HG03175 (cell line): ENCODE results near the gene TRIM46.
"Not testable (repeated sequence)": the region's sequence is repeated elsewhere in the genome, so short reads cannot be mapped to it uniquely, and the experiment has no call there.

Experiments used
- ATAC-seq: cut with Tn5 transposase; IDR thresholded peaks from one replicate; pipeline ENCODE4 v1.9.1; 2021; ENCODE audit warnings: mild to moderate bottlenecking, moderate library complexity; ENCODE audit not compliant: unreplicated experiment

Gene TRIM46

DNA sequence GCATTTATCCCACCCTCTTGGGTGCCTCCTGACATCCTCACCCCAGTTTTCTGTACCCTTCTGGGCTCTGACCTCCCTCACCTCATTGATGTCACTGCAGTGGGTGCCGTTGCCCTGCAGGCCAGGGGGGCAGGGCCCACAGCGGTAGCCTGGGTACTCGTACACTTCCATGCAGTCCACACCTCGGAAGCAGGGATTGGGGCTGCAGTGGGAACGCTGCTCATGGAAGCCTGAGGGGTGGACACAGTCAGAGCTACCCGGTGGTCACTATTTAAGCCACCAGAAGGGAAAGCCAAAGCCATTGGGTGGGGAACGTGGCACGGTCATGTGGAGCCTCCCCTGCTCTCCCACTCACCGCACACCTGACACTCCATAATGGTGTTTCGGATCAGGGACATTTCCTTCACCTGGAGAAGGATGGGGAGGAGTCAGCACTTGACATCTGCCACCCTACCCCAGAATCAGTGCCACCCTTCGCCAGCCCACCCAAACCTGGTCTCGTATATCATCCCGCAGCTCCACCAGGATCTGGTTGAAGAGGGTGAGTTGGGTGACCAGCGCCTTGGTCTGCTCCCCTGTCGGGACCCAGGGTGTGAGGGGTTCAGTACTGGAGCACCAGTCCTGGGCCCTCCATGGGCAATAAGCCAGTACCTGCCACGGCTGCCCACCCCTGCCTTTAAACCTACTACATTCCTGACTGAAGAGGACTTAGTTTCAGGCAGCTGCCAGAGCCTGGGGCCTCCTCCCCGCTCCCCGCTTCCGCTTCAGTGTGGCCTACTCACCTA is 29.3 kb downstream of the TRIM46 start:
- ATAC-seq: no peak

DNA sequence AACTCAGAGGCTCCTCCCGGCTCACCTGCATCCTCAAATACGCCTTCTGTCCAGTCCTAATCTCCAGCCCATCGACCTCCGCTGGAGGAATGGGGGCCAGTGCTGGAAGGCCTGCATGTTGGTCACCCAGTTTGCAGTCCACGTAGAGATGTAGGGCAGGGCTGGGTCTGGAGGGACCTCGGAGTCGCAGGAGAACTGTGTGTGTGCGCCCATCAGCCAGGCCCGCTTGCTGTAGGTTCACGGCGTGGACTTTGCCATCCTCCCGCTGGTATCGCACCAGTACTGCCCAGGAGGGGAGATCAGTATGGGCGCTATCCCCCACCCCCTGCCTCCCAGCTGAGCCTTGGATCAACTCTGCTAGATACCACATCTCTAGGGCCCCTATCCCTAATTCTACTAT is 31.4 kb downstream of the TRIM46 start:
- no peak for ATAC-seq

DNA sequence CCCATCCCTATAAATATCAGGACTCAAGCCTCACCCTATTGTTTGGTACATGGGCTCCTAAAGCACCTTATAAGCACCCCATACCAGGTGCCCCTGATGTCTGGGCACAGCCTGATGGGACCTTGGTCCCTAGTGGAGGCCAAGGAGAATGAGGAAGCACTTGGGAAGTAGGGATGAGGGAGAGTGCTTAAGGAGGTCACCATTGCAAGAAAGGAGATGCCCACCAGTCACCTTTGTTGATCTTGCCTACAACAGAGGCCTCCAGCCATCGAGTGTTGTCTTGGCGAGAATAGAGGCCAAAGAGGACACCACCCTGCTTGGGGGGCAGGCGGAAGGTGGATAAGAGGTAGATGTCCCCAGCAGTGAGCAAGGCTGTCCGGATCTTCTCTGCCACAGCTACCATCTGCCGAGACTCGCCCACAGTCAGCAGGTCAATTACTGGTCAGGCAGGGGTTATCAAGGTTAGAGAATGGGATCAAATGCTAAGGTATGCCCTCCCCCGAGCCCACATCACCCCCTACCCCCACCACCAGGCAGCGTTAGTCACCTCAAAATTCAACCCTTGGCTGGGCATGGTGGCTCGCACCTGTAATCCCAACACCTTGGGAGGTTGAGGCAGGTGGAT is 32.4 kb downstream of the TRIM46 start:
- no peak for ATAC-seq

DNA sequence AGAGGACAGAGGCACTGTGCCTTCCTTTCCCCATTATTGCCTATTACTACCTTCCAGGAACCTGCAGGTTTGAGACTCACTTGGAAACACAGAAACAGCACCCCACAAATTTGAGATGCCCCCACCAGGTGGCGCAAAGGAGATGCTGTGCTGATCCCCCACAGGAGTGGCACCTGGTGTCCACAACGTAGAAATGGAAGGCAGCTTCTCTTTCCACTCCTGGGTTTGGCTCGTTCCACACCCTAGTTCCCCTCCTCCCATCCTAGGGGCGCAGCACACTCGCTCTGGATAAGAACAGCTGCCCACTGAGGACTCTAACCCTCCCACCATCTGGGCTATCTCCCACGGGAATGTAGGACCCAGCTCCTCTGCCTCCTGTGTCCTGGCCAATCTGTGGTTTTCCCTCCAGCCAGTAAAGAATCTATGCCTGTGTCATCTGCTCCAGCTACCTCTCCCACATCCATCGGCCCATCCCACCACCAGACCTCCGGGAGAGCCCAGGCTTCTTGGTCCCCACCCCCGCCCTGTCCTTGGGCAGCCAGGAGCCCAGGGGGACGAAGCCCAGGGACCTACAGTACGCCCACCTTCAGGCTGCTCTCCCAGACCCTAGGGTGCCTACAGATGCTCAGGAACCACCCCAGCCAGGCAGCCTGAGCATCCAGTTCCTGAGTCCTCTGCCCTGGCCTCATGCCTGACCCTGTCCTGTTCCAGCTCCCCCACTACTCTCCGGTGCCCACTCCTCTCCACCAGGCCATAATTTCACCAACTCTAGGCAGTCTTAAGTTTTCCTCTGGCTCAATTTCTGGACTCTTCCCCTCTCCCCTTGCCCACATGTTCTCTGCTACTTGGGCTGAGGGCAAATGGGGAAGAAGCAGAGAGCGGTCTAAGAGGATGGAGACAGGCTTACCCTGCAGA is 33.5 kb downstream of the TRIM46 start:
- no peak for ATAC-seq

DNA sequence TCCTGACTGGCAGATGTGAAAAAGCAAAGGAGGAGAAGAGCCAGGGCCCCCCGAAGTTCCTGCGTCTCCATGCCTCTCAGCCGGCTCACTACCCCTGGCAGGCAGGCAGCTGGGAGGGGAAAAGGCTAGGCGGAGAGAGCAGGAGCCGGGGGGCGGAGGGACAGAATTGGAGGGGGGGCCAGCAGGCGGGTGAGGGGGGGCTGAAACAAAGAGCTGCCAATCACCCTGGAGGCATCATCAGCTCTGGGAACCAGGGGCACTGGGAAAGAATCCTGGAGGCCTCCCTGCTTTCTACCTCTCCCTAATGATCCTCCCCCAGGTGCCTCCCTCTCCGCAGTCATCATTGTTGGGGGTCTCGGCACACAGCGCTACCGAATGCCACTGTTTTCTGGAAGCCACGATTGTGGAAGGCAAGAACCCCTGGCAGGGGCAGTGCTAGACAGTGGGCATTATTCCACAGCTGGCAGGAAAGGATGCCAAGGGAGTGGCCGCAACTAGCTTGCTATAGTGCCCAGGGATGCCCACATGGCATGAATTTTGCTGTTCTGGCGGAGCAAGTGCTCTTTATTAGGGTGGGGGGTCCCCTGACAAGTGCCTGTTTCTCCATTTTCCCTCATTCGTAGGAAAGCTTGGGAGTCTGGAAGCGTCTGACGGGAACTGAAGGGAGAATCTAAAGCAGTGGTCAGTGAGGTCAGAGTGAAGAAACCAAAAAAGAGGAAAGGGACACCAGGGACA is 34.3 kb downstream of the TRIM46 start, which contains the start of gene THBS3:
Gene THBS3 (minus strand): TSS at position 92 of the 735 bp plus-strand sequence. CDS start 21 bp downstream, at position 71.
- no peak for ATAC-seq

DNA sequence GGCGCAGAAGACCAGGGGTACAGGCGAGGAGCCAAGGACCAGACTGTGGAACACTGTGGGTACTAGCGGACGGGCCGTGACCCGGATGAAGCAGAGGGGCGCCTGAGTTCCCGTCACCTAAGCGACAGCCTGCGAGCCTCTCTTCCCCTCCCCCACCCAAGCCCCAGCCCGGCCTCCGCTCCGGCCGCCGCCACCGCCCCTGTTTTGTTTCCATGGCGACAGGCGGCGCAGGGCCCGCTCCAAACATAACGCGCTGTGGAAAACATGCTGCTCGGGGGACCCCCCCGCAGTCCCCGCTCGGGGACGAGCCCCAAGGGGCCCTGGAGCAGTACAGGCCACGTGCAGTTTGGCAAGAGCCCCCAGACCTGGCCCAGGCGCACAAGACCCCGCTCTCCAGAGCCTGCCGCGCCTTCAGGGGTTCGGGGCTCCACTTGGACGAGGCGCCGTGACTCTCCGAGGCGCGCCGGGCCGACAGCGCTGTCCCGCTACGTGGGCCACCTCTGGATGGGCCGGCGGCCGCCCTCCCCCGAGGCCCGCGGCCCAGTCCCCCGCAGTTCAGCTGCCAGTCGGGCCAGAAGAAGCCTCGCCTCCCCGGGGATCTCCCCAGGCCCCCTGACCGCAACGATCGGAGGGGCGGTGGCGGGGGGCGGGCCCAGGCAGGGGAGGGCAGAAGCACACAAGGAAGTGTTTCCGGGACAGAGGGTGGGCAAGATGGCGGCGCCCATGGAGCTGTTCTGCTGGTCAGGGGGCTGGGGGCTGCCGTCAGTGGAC is 35.1 kb downstream of the TRIM46 start, which contains the start of gene MTX1:
Gene MTX1 (plus strand): TSS at position 155 of the 771 bp plus-strand sequence. CDS start 110 bp downstream, at position 265.
- ATAC-seq: peak; percentile 80

DNA sequence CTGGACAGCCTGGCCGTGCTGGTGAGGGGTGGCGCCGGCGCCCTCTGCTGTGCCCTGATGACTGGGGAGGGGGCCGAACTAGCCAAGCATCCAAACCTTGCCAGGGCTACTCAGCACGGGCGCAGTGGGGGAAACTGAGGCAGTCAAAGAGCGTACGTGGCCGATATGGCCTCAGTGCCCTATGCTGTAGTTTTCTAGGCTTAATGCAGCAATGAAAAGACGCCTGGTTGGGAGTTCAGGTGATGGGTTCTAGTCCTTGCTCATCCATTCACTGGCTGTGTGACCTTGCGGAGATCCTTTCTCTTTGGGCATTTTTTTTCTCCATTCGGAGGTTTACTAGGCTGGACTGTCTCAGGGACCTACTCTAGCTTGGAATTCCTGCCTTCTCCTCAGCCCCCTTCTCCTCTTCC is 35.7 kb downstream of the TRIM46 start:
- ATAC-seq: no peak

DNA sequence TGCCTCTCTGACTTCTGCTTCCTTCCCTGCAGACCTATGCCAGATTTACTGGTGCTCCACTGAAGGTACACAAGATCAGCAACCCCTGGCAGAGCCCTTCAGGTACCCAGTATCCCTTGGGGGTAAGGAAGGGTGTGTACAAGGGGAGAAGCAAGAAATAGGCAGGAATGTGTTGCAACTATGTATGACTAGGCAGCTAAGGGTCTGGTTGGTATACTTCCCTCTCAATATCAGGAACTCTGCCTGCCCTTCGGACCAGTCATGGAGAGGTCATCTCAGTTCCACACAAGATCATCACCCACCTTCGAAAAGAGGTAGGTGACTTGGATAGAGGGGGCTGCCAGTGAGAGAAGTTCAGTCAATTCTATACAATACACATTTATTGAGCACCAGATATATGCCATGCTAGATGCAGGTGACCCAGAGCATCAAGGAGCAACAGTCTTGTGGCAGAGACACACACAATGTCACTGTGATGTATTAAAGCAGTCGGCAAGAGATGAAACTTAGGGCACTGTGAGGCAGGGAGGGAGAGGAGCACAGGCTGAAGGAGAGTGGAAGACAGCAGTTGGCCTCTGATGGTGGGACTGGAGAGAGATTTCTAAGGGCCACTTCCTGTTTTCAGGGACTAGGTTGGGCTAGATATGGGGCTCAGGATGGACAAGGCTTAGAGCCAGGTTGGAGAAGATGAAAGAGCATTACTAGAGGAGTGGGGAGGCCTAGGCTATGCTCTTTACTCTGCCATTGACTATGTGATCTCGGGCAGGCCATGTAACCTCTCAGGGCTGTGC is 36.9 kb downstream of the TRIM46 start:
- ATAC-seq: no peak

DNA sequence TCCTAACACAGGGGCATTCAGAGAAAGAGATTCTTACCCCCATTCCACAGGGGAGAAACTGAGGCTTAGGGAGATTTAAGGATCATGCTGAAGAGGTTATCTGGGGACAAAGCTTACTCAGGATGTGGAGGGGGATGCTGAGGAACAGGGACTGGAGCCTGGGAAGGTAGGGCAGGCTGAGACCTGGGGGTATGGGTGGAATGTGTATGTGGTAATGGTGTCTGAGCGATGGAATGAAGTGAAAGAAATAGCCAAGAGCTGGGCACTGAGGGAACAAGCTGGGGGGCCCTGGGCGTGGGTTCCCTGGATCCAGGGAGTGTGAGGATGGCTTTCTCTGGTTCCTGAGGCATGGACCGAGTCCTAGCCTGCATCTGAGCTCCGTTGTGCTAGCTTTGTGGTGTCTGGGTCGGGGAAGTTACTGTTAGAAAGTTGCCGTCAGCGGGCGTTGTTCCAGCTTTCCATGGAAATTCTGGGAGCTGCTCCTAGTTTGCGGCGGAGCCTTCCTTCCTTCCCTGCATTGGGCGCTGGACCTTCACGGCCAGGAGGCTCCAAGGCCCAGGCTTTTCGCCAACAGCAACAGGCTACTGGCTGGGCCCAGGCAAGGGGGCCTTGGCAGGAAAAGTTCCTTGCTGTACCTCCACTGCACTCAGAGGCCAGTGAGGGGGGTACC is 37.9 kb downstream of the TRIM46 start:
- ATAC-seq: not testable (repeated sequence)

DNA sequence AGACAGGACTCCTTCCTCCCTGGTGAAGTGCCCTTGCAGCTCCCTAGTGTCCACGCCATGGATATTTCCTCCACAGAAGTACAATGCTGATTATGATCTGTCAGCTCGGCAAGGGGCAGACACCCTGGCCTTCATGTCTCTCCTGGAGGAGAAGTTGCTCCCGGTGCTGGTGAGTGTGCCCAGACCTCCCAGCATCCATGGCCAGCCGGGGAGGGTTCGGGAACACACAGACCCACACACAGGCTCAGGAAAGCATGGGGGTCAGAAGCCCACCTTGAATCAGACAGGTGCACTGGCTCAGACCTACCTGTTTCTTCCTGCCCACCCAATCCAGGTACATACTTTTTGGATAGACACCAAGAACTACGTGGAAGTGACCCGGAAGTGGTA is 38.4 kb downstream of the TRIM46 start:
- not testable (repeated sequence) for ATAC-seq

DNA sequence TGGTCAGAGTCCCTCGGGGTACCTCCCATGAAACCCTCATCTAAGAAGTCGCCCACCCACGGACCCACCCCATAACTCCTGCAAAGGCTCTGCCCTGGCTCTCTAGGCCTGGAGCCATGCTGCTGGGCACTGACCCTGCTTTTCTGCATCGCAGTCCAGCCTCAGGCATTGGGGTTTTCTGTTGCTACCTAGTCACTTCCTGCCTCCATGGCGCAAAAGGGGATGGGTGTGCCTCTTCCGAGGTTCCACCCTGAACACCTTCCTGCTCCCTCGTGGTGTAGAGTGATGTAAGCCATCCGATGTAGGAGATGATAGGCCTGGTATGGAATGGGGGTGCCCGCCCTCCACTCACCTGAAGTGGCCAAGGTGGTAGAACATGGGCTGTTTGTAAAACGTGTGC is 41.1 kb downstream of the TRIM46 start:
- ATAC-seq: not testable (repeated sequence)

DNA sequence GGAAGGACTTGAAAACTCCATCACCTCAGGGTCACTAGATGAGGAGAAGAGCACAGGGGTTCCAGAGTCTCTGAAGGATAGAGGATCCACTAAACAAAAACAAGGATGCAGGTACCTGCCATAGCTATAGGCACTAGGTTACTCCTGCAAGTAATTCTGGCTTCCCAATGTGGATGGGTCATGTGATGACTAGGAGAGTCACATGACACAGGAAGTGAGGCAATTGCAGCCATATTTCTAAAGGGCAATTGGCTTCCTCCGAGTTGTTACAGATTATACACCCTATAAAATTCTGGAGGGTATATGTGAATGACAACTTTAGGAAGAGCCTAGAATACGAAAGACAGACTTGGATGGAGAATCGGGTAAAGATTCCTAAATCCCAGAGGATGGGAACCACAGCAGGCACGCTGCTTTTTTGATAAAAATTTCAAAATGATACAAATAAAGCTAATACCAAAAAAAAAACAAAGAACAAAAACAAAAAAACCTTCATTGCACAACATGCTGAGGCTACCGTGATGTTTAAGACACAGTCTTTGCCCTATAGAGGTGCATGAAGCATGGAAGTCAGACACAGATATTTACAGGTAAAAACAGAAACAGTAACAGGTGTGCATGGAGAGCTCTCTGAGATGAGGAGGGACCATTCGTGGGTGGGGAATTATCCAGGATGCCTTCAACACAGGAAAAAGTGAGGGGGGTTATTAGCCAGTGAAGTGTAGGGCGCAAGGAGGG is 45.4 kb downstream of the TRIM46 start:
- ATAC-seq: no peak

DNA sequence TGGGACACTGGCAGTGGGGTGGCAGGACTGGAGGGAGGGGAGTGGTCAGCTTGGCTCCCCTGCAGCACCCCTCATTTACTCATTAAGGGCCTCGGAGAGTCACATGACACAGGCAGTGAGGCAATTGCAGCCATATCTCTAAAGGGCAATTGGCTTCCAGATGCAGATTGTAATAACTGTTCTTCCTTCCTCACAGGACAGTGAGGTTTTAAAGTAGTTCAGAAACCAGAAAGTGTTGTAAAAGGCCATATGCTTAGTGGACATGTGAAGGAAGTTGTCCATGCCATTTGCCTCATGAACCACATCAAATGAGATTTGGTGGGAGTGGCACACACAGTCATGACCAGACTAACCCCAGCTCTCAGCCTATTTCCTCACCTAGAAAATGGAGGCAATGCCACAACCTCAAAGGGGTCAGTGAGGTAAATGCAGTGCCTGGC is 46.0 kb downstream of the TRIM46 start:
- no peak for ATAC-seq

DNA sequence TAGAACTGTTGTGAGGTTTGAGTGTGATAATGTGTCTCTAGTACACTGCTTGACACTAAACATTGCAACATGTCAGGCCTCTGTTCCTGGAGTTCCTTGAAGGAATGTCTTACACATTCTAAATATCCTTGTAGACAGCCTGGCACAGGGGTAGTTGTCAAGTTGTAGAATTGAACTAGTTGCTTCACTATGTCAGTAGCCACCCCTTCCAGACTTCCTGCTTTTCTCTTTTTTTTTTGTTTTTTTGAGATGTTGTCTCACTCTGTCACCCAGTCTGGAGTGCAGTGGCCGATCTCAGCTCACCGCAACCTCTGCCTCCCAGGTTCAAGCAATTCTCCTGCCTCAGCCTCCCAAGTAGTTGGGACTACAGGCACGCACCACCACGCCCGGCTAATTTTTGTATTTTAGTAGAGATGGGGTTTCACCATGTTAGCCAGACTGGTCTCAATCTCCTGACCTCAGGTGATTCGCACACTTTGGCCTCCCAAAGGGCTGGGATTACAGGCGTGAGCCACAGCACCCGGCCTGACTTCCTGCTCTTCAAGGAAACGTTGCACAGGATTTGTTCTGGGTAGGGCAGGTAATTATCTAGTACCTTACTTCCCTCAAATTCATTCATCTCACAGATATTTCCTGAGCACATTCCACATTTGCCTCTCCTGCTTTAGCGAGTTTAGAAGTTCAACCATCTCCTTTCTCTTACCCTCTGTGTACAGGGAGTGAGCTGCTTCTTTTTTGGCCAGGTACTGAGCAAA is 46.7 kb downstream of the TRIM46 start:
- ATAC-seq: not testable (repeated sequence)

DNA sequence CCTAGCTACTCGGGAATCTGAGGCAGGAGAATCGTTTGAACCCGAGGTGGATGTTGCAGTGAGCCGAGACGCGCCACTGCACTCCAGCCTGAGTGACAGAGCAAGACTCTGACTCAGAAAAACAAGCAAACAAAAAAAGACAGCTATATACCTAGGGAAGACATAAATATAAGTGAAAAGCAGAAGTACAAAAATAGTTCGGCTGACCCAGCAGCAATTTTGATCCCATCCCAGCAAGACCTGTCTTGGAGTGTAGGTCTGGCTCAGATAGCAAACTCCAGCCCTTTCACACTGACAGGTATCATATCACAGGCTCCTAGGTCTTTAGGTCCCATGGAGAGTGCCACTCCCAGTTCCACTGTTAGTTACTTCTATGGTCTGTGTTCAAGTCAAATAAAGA is 49.4 kb downstream of the TRIM46 start:
- ATAC-seq: no peak

DNA sequence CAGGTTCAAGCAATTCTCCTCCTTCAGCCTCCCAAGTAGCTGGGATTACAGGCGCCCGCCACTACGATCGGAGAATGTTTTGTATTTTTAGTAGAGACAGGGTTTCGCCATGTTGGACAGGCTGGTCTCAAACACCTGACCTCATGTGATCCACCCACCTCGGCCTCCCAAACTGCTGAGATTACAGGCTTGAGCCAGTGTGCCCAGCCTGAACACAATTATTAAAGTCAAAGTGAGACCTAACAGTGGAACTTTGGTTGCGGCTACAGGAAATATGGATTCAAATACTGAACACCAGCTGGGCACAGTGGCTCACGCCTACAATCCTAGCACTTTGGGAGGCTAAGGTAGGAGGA is 51.7 kb downstream of the TRIM46 start:
- ATAC-seq: not testable (repeated sequence)
